Trophoblast cell (in vitro differentiated cells and primary cell): ENCODE data around the gene AGRP.

ENCODE experiments used
- DNase-seq, 2 donors: peaks; one replicate each; pipeline ENCODE4 v3.0.0-alpha.2; 2016
- H2AFZ ChIP-seq: 2 replicates; pipeline ENCODE4 v1.6.1; 2013; ENCODE audit warnings: low read length, moderate library complexity, mild to moderate bottlenecking; ENCODE audit not compliant: insufficient read depth, poor library complexity
- H2AK5ac ChIP-seq: 2 replicates; pipeline ENCODE4 v1.6.1; 2013; ENCODE audit warnings: mild to moderate bottlenecking, low read length
- H2BK120ac ChIP-seq: 2 replicates; pipeline ENCODE4 v1.6.1; 2013; ENCODE audit warnings: low read length, mild to moderate bottlenecking, moderate library complexity; ENCODE audit not compliant: insufficient read depth, poor library complexity
- H2BK12ac ChIP-seq: 2 replicates; pipeline ENCODE4 v1.6.1; 2013; ENCODE audit warnings: mild to moderate bottlenecking, low read length, moderate library complexity
- H2BK5ac ChIP-seq: 2 replicates; pipeline ENCODE4 v1.6.1; 2013; ENCODE audit warnings: low read length, low read depth, moderate library complexity, mild to moderate bottlenecking; ENCODE audit not compliant: poor library complexity
- H3K14ac ChIP-seq: 2 replicates; pipeline ENCODE4 v1.6.1; 2013; ENCODE audit warnings: mild to moderate bottlenecking, low read length
- H3K18ac ChIP-seq: 2 replicates; pipeline ENCODE4 v1.6.1; 2013; ENCODE audit warnings: mild to moderate bottlenecking, low read length
- H3K23ac ChIP-seq: 2 replicates; pipeline ENCODE4 v1.6.1; 2013; ENCODE audit warnings: low read length
- H3K27ac ChIP-seq: 2 replicates; pipeline ENCODE4 v1.5.1; 2013; ENCODE audit warnings: low read depth, mild to moderate bottlenecking, inconsistent platforms, low read length, moderate library complexity
- H3K27me3 ChIP-seq: 2 replicates; pipeline ENCODE4 v1.6.1; 2013; ENCODE audit warnings: inconsistent platforms, mild to moderate bottlenecking, low read length, moderate library complexity; ENCODE audit not compliant: insufficient read depth
- H3K36me3 ChIP-seq, 2 experiments: 1 replicate in 1 of 2; 2 replicates in 1 of 2; pipeline ENCODE4 v1.6.1; 2013; ENCODE audit warnings: low read length in 2 of 2, mild to moderate bottlenecking in 2 of 2, moderate library complexity in 1 of 2; ENCODE audit not compliant: insufficient read depth in 2 of 2, control insufficient read depth in 1 of 2
- H3K4ac ChIP-seq: 2 replicates; pipeline ENCODE4 v1.6.1; 2013; ENCODE audit warnings: low read depth, mild to moderate bottlenecking, low read length, moderate library complexity
- H3K4me1 ChIP-seq, 2 experiments: 1 replicate in 1 of 2; 2 replicates in 1 of 2; pipeline ENCODE4 v1.6.1; 2013; ENCODE audit warnings: low read length in 2 of 2, mild to moderate bottlenecking in 2 of 2, moderate library complexity in 1 of 2; ENCODE audit not compliant: insufficient read depth in 2 of 2, control insufficient read depth in 1 of 2
- H3K4me2 ChIP-seq: 2 replicates; pipeline ENCODE4 v1.6.1; 2013; ENCODE audit warnings: inconsistent platforms, mild to moderate bottlenecking, low read length, moderate library complexity
- H3K4me3 ChIP-seq: 2 replicates; pipeline ENCODE4 v1.5.1; 2013; ENCODE audit warnings: mild to moderate bottlenecking, low read depth, low read length, inconsistent platforms
- H3K79me1 ChIP-seq: one replicate; pipeline ENCODE4 v1.6.1; 2013; ENCODE audit warnings: low read length
- H3K79me2 ChIP-seq: 2 replicates; pipeline ENCODE4 v1.6.1; 2013; ENCODE audit warnings: low read length, mild to moderate bottlenecking; ENCODE audit not compliant: control insufficient read depth, insufficient read depth, poor library complexity
- H3K9ac ChIP-seq: 2 replicates; pipeline ENCODE4 v1.6.1; 2013; ENCODE audit warnings: mild to moderate bottlenecking, low read length
- H3K9me3 ChIP-seq: 2 replicates; pipeline ENCODE4 v1.6.1; 2013; ENCODE audit warnings: low read depth, mild to moderate bottlenecking, control low read depth, inconsistent platforms, low read length; ENCODE audit not compliant: insufficient read depth
- H4K12ac ChIP-seq: 2 replicates; pipeline ENCODE4 v1.6.1; 2013; ENCODE audit warnings: low read depth, mild to moderate bottlenecking, low read length, moderate library complexity
- H4K8ac ChIP-seq: 2 replicates; pipeline ENCODE4 v1.6.1; 2013; ENCODE audit warnings: low read depth, mild to moderate bottlenecking, low read length, moderate library complexity
- H4K91ac ChIP-seq: one replicate; pipeline ENCODE4 v1.6.1; 2013; ENCODE audit warnings: low read depth, mild to moderate bottlenecking, low read length, moderate library complexity
- WGBS: extraction: QIAGEN DNeasy Blood & Tissue Kit; methylation state at CpG from one replicate; pipeline ENCODE4 v1.1.7; 2013; ENCODE audit warnings: missing lambda C conversion rate; ENCODE audit not compliant: insufficient read length, insufficient coverage; ENCODE audit errors: extremely low coverage; 5-methylcytosine and 5-hydroxymethylcytosine counted together

AGRP gene

GRCh38 chr16:67460168-67460567, 23.2 kb downstream of the AGRP start:
- H2BK5ac ChIP-seq = no peak overlapping the region
- no peak overlapping the region for H3K4ac ChIP-seq
- H2BK120ac ChIP-seq = no peak overlapping the region
- H3K9me3 ChIP-seq = no peaks in the 10 kb centered on the region
- no peak overlapping the region for H3K23ac ChIP-seq
- no peak overlapping the region for H3K9ac ChIP-seq
- H4K8ac ChIP-seq = no peak overlapping the region
- no peak overlapping the region for H2AFZ ChIP-seq
- no peaks in the 10 kb centered on the region for H3K79me2 ChIP-seq
- H3K27me3 ChIP-seq = no peaks in the 10 kb centered on the region
- no peak overlapping the region for H3K4me3 ChIP-seq
- DNase-seq = no peak
- no peak overlapping the region for H2BK12ac ChIP-seq
- H3K79me1 ChIP-seq = no peaks in the 10 kb centered on the region
- no peak overlapping the region for H3K18ac ChIP-seq
- H3K36me3 ChIP-seq = peaks cover 17 to 21% of the 10 kb centered on the region in 2 experiments
- H2AK5ac ChIP-seq = no peak overlapping the region
- no peak overlapping the region for H4K12ac ChIP-seq
- no CpG with 5 or more reads among the region's 5 CpGs for WGBS
- H3K27ac ChIP-seq = no peak overlapping the region
- H3K14ac ChIP-seq = no peak overlapping the region
- H3K4me2 ChIP-seq = no peak overlapping the region
- no peaks in the 10 kb centered on the region for H3K4me1 ChIP-seq
- no peak overlapping the region for H4K91ac ChIP-seq

- Histone ChIP-seq H3K27ac (no peak overlapping the region), H3K36me3 (peaks cover 17 to 21% of the 10 kb centered on the region in 2 experiments), H2AK5ac (no peak overlapping the region), H3K18ac (no peak overlapping the region), H3K27me3 (no peaks in the 10 kb centered on the region), H2BK5ac (no peak overlapping the region), H3K79me1 (no peaks in the 10 kb centered on the region), H3K9me3 (no peaks in the 10 kb centered on the region), H2AFZ (no peak overlapping the region), H4K8ac (no peak overlapping the region), H3K14ac (no peak overlapping the region), H3K9ac (no peak overlapping the region), H3K23ac (no peak overlapping the region), H2BK120ac (no peak overlapping the region), H3K4ac (no peak overlapping the region), H4K91ac (no peak overlapping the region), H2BK12ac (no peak overlapping the region), H3K79me2 (no peaks in the 10 kb centered on the region), H3K4me3 (no peak overlapping the region), H3K4me2 (no peak overlapping the region), H3K4me1 (peaks cover 0 to 1% of the 10 kb centered on the region in 2 experiments), H4K12ac (no peak overlapping the region)
- no CpG with 5 or more reads among the region's 3 CpGs for WGBS
- DNase-seq = no peak
Observed at GRCh38 chr16:67459861-67460150, 23.5 kb downstream of the AGRP start.

GRCh38 chr16:67459066-67459860, 24.1 kb downstream of the AGRP start:
- Histone ChIP-seq H3K18ac (no peak overlapping the region), H4K12ac (no peak overlapping the region), H2BK120ac (no peak overlapping the region), H3K14ac (no peak overlapping the region), H4K8ac (no peak overlapping the region), H3K79me1 (no peaks in the 10 kb centered on the region), H3K4me2 (no peak overlapping the region), H3K27ac (no peak overlapping the region), H3K9me3 (no peaks in the 10 kb centered on the region), H4K91ac (no peak overlapping the region), H3K4me3 (no peak overlapping the region), H3K4me1 (peaks cover 0 to 2% of the 10 kb centered on the region in 2 experiments), H3K4ac (no peak overlapping the region), H2BK12ac (no peak overlapping the region), H3K23ac (no peak overlapping the region), H2BK5ac (no peak overlapping the region), H2AK5ac (no peak overlapping the region), H3K27me3 (no peaks in the 10 kb centered on the region), H3K36me3 (peaks cover 17 to 21% of the 10 kb centered on the region in 2 experiments), H3K79me2 (no peaks in the 10 kb centered on the region), H3K9ac (no peak overlapping the region), H2AFZ (no peak overlapping the region)
- DNase-seq = no peak
- WGBS = no CpG with 5 or more reads among the region's 7 CpGs

- no peak overlapping the region for H2AK5ac ChIP-seq
- no peak overlapping the region for H2BK12ac ChIP-seq
- H3K27me3 ChIP-seq = no peaks in the 10 kb centered on the region
- H3K4me2 ChIP-seq = no peak overlapping the region
- H3K18ac ChIP-seq = no peak overlapping the region
- H3K9ac ChIP-seq = no peak overlapping the region
- no peaks in the 10 kb centered on the region for H3K9me3 ChIP-seq
- no peak overlapping the region for H4K91ac ChIP-seq
- H4K8ac ChIP-seq = no peak overlapping the region
- peaks cover 20 to 25% of the 10 kb centered on the region in 2 experiments for H3K36me3 ChIP-seq
- peaks cover 2 to 5% of the 10 kb centered on the region in 2 experiments for H3K4me1 ChIP-seq
- no CpG with 5 or more reads among the region's 6 CpGs for WGBS
- no peak overlapping the region for H2BK120ac ChIP-seq
- H3K79me1 ChIP-seq = no peaks in the 10 kb centered on the region
- no peak overlapping the region for H3K4me3 ChIP-seq
- DNase-seq = no peak
- no peaks in the 10 kb centered on the region for H3K79me2 ChIP-seq
- no peak overlapping the region for H3K4ac ChIP-seq
- H3K27ac ChIP-seq = no peak overlapping the region
- no peak overlapping the region for H2BK5ac ChIP-seq
- H3K23ac ChIP-seq = no peak overlapping the region
- no peak overlapping the region for H3K14ac ChIP-seq
- no peak overlapping the region for H2AFZ ChIP-seq
- H4K12ac ChIP-seq = no peak overlapping the region
Observed at GRCh38 chr16:67458121-67458641, 25.2 kb downstream of the AGRP start.
